Fibroblast of skin of right biceps (primary cell): ENCODE measurements around the gene SPIRE2.
A peak's percentile ranks its signal among the peaks of the same experiment; 100 is the strongest.
"Not testable (repeated sequence)": the region's sequence is repeated elsewhere in the genome, so short reads cannot be mapped to it uniquely, and the experiment has no call there.

Experiments used
- DNase-seq: peaks from one replicate; pipeline ENCODE4 v3.0.0-alpha.2; 2013

SPIRE2 gene

GRCh38 chr16:89808475-89808874, 19.8 kb upstream of the SPIRE2 start:
- DNase-seq: no peak

- DNase-seq: no peak
Observed at GRCh38 chr16:89811321-89811720, 17.0 kb upstream of the SPIRE2 start.

GRCh38 chr16:89815639-89816348, 12.5 kb upstream of the SPIRE2 start:
- DNase-seq: no peak

- DNase-seq: not testable (repeated sequence)
Observed at GRCh38 chr16:89818851-89819403, 9.3 kb upstream of the SPIRE2 start.

- not testable (repeated sequence) for DNase-seq
Observed at GRCh38 chr16:89819448-89819847, 8.8 kb upstream of the SPIRE2 start.

- no peak for DNase-seq
Observed at GRCh38 chr16:89821438-89822187, 6.7 kb upstream of the SPIRE2 start.

GRCh38 chr16:89822188-89823086, 5.8 kb upstream of the SPIRE2 start:
- DNase-seq: no peak

- no peak for DNase-seq
Observed at GRCh38 chr16:89823087-89823823, 5.0 kb upstream of the SPIRE2 start.

- not testable (repeated sequence) for DNase-seq
Observed at GRCh38 chr16:89823824-89824148, 4.5 kb upstream of the SPIRE2 start.

- no peak for DNase-seq
Observed at GRCh38 chr16:89826531-89827382, 1.5 kb upstream of the SPIRE2 start.

- DNase-seq: peak; percentile 21
Observed at GRCh38 chr16:89827383-89828198, 684 bp upstream of the SPIRE2 start.

- no peak for DNase-seq
Observed at GRCh38 chr16:89828870-89829629, 775 bp downstream of the SPIRE2 start.

- no peak for DNase-seq
Observed at GRCh38 chr16:89829630-89830437, 1.6 kb downstream of the SPIRE2 start.

- DNase-seq: no peak
Observed at GRCh38 chr16:89831810-89832328, 3.6 kb downstream of the SPIRE2 start.

GRCh38 chr16:89833664-89834363, 5.5 kb downstream of the SPIRE2 start:
- DNase-seq: not testable (repeated sequence)

- not testable (repeated sequence) for DNase-seq
Observed at GRCh38 chr16:89834813-89835363, 6.6 kb downstream of the SPIRE2 start.

- not testable (repeated sequence) for DNase-seq
Observed at GRCh38 chr16:89836484-89836883, 8.2 kb downstream of the SPIRE2 start.
